K562 (cell line): ENCODE results near the gene MATN1. TPM values are rescaled to one million over a fixed set of nuclear protein-coding genes. Genes with fewer than 3 reads are reported as not detected.

Experiments
- CAMTA2 ChIP-seq: fragments of 250-450 bp; sonication (Bioruptor Pico); conservative IDR thresholded peaks from 2 replicates; pipeline ENCODE4 v1.5.1; 2022
- CBX1 ChIP-seq: sonication (generic); IDR thresholded peaks from 2 replicates; pipeline ENCODE4 v1.6.1; 2016; ENCODE audit warnings: antibody characterized with exemption, low read depth, mild to moderate bottlenecking
- CUX1 ChIP-seq: fragments of 200-800 bp; sonication (Bioruptor generic); IDR thresholded peaks from 2 replicates; pipeline ENCODE4 v1.6.1; 2016; ENCODE audit warnings: missing genetic modification characterization, missing compliant biosample characterization
- E2F3 ChIP-seq: fragments of 250-450 bp; sonication (Bioruptor Pico); IDR thresholded peaks from 2 replicates; pipeline ENCODE4 v1.4.0; 2020; ENCODE audit warnings: mild to moderate bottlenecking
- ELF4 ChIP-seq: fragments of 450-650 bp; formaldehyde crosslinking; IDR thresholded peaks from 2 replicates; pipeline ENCODE4 v1.4.0; 2022; ENCODE audit warnings: missing genetic modification characterization
- FOXA3 ChIP-seq, 2 experiments: fragments of 450-650 bp in 1 of 2; sonication (generic) in 1 of 2; formaldehyde crosslinking; IDR thresholded peaks in 1 of 2; conservative IDR thresholded peaks in 1 of 2; 2 replicates each; pipeline versions ENCODE4 v1.4.0 to v1.8.0; 2020 to 2022; ENCODE audit warnings: mild to moderate bottlenecking in 2 of 2, missing genetic modification reagents in 1 of 2
- GABPB2 ChIP-seq: fragments of 250-450 bp; sonication (Bioruptor Pico); conservative IDR thresholded peaks from 2 replicates; pipeline ENCODE4 v1.5.1; 2021; ENCODE audit warnings: mild to moderate bottlenecking
- MED1 ChIP-seq: sonication (generic); formaldehyde crosslinking; IDR thresholded peaks from 2 replicates; pipeline ENCODE4 v1.8.1; 2023; ENCODE audit warnings: missing genetic modification reagents, borderline replicate concordance
- NKRF ChIP-seq: fragments of 450-650 bp; IDR thresholded peaks from 2 replicates; pipeline ENCODE4 v1.6.1; 2016; ENCODE audit warnings: borderline replicate concordance
- POLR2G ChIP-seq: fragments of 200-400 bp; formaldehyde crosslinking; IDR thresholded peaks from 2 replicates; pipeline ENCODE4 v1.6.1; 2017; ENCODE audit warnings: low read depth, mild to moderate bottlenecking, antibody characterized with exemption, low read length, moderate library complexity
- SPI1 ChIP-seq: IDR thresholded peaks from 2 replicates; pipeline ENCODE4 v1.6.1; 2011; ENCODE audit warnings: low read depth, low read length, control low read depth, borderline replicate concordance
- ZKSCAN1 ChIP-seq: fragments of 150-350 bp; IDR thresholded peaks from 2 replicates; pipeline ENCODE4 v1.6.1; 2016; ENCODE audit warnings: low read depth, low read length
- ZNF431 ChIP-seq: sonication (generic); formaldehyde crosslinking; IDR thresholded peaks from 2 replicates; pipeline ENCODE4 v1.8.0; 2022; ENCODE audit warnings: mild to moderate bottlenecking, missing genetic modification reagents
- polyA plus RNA-seq, 8 experiments: library from polyadenylated mRNA; depleted of rRNA in 4 of 8; stranded (reverse) in 5 of 8; unstranded in 3 of 8; fragments of >200 nt; fragmentation: Nextera tagmentation in 2 of 8; fragmentation: Illumina TruSeq in 1 of 8; extraction: Ambion mirVana in 2 of 8; extraction: Trizol in 1 of 8; gene quantifications; 2 replicates each; pipeline versions ENCODE4 v1.2.1 to v1.2.3, GENCODE V29; 2011 to 2014; ENCODE audit warnings: inconsistent platforms in 1 of 8, missing spikeins in 1 of 8
- total RNA-seq, 7 experiments: library from RNA; depleted of rRNA in 6 of 7; stranded (reverse); fragments of >200 nt in 6 of 7; fragmentation: Illumina TruSeq in 2 of 7; extraction: Trizol in 2 of 7; gene quantifications; 2 replicates each; pipeline versions ENCODE4 v1.2.1 to v1.2.3, GENCODE V29; 2011 to 2021; ENCODE audit warnings: low replicate concordance in 1 of 7
- TF ChIP-seq, protein P1 (sequence below): fragments of 200-400 bp; formaldehyde crosslinking; IDR thresholded peaks from 2 replicates; pipeline ENCODE4 v1.6.1; 2017; ENCODE audit warnings: mild to moderate bottlenecking, low read depth, low read length, moderate library complexity

Gene MATN1
- total and polyA plus RNA-seq, 9 of the 15 experiments (the other 6 are each of a cell fraction or from before 2014, with no cell fraction given): 0.10 to 2.3 (median 1.2) TPM

- TF ChIP-seq, protein P1, sequence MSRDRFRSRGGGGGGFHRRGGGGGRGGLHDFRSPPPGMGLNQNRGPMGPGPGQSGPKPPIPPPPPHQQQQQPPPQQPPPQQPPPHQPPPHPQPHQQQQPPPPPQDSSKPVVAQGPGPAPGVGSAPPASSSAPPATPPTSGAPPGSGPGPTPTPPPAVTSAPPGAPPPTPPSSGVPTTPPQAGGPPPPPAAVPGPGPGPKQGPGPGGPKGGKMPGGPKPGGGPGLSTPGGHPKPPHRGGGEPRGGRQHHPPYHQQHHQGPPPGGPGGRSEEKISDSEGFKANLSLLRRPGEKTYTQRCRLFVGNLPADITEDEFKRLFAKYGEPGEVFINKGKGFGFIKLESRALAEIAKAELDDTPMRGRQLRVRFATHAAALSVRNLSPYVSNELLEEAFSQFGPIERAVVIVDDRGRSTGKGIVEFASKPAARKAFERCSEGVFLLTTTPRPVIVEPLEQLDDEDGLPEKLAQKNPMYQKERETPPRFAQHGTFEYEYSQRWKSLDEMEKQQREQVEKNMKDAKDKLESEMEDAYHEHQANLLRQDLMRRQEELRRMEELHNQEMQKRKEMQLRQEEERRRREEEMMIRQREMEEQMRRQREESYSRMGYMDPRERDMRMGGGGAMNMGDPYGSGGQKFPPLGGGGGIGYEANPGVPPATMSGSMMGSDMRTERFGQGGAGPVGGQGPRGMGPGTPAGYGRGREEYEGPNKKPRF: no peak
- TF ChIP-seq ZKSCAN1 (peak; percentile 22; the same call in 1 of the 2 replicates), MED1 (CRISPR knock-in tag) (peak; percentile 36; the same call in 1 of the 2 replicates), ZNF431 (CRISPR knock-in tag) (0 out of 2 replicates have a peak, but pooled peaks have one; percentile 30), SPI1 (peak; percentile 46; the same call in 1 of the 2 replicates), CBX1 (peak; percentile 18; the same call in 1 of the 2 replicates), CUX1 (CRISPR knock-in tag) (0 out of 2 replicates have a peak, but pooled peaks have one; percentile 29), GABPB2 (CRISPR knock-in tag) (0 out of 2 replicates have a peak, but pooled peaks have one; percentile 30), FOXA3 (CRISPR knock-in tag; conservative IDR thresholded peaks at IDR 0.05 in 1 of 2, IDR thresholded peaks at IDR 0.05 in 1 of 2) (0 out of 4 replicates have a peak, but pooled peaks of 1 of the 2 experiments have one; percentile 54), CAMTA2 (CRISPR knock-in tag) (0 out of 2 replicates have a peak, but pooled peaks have one; percentile 45), ELF4 (CRISPR knock-in tag) (no peak), NKRF (no peak), POLR2G (0 out of 2 replicates have a peak, but pooled peaks have one; percentile 12), E2F3 (CRISPR knock-in tag) (0 out of 2 replicates have a peak, but pooled peaks have one; percentile 6)
These were observed 34.2 kb upstream of the MATN1 start, which contains the start of gene LAPTM5 (continued) for GRCh38 chr1:30757352-30758120.
